ENCODE results near the gene TIMP2. TPM values are rescaled to one million over a fixed set of nuclear protein-coding genes. Genes with fewer than 3 reads are reported as not detected.
A peak's percentile ranks its signal among the peaks of the same experiment; 100 is the strongest.

Gene TIMP2
- total and polyA plus RNA-seq, 2 of the 13 experiments (the other 11 are each of a cell fraction or from before 2014, with no cell fraction given): 3.8 to 8.5 TPM

DNA sequence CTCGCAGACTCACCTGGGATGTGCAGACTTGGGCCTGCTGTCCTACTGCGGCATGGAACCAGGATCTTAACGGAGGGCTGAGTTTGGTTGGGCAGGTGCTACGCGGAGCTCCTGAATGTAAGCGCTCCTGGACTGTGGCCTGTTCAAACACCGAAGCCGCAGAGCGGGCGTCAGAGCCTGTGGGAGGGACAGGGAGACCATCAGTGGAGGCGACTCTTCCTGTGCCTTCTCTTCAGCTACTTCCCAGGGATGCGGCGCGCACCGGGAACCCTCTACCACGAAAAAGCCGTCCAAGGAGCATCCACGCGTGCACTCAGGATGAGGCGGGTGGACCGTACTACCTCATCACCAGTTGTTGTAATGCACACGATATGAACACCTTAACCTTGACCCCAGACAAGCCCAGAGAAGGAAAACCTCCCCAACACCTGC is 86.6 kb downstream of the TIMP2 start (continued):
- TF ChIP-seq ZBTB7A (CRISPR knock-in tag; IDR thresholded peaks at IDR 0.05) (no peak), MIXL1 (CRISPR knock-in tag; IDR thresholded peaks at IDR 0.05) (no peak), KLF12 (CRISPR knock-in tag; IDR thresholded peaks at IDR 0.05; ENCODE audit: borderline replicate concordance) (no peak), SP140L (CRISPR knock-in tag; IDR thresholded peaks at IDR 0.05; ENCODE audit: borderline replicate concordance) (no peak), ZNF672 (CRISPR knock-in tag; IDR thresholded peaks at IDR 0.05) (no peak), ZBTB1 (CRISPR knock-in tag; IDR thresholded peaks at IDR 0.05; ENCODE audit: borderline replicate concordance) (no peak), YY1 (IDR thresholded peaks at IDR 0.05; ENCODE audit: insufficient read depth, insufficient replicate concordance, low read depth, low read length) (no peak), RFX3 (CRISPR knock-in tag; IDR thresholded peaks at IDR 0.05) (no peak), ZSCAN29 (CRISPR knock-in tag; conservative IDR thresholded peaks at IDR 0.05) (no peak), MZF1 (CRISPR knock-in tag; IDR thresholded peaks at IDR 0.05; ENCODE audit: borderline replicate concordance) (no peak), ZC3H13 (CRISPR knock-in tag; IDR thresholded peaks at IDR 0.05) (no peak), ZNF569 (CRISPR knock-in tag; IDR thresholded peaks at IDR 0.05; ENCODE audit: borderline replicate concordance) (no peak), KAT8 (CRISPR knock-in tag; IDR thresholded peaks at IDR 0.05) (no peak), ZNF446 (CRISPR knock-in tag; IDR thresholded peaks at IDR 0.05) (no peak), SOX13 (IDR thresholded peaks at IDR 0.05) (no peak), SOX13 (CRISPR knock-in tag; conservative IDR thresholded peaks at IDR 0.05 in 1 of 2, IDR thresholded peaks at IDR 0.05 in 1 of 2) (no peak; a peak in 1 of 4 replicates), ZNF225 (CRISPR knock-in tag; IDR thresholded peaks at IDR 0.05) (no peak), NONO (IDR thresholded peaks at IDR 0.05) (no peak), NONO (CRISPR knock-in tag; conservative IDR thresholded peaks at IDR 0.05) (no peak), CBX5 (CRISPR knock-in tag; IDR thresholded peaks at IDR 0.05; ENCODE audit: borderline replicate concordance) (no peak)
- TF ChIP-seq, protein P1, sequence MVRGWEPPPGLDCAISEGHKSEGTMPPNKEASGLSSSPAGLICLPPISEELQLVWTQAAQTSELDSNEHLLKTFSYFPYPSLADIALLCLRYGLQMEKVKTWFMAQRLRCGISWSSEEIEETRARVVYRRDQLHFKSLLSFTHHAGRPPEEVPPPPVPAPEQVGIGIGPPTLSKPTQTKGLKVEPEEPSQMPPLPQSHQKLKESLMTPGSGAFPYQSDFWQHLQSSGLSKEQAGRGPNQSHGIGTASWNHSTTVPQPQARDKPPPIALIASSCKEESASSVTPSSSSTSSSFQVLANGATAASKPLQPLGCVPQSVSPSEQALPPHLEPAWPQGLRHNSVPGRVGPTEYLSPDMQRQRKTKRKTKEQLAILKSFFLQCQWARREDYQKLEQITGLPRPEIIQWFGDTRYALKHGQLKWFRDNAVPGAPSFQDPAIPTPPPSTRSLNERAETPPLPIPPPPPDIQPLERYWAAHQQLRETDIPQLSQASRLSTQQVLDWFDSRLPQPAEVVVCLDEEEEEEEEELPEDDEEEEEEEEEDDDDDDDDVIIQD (CRISPR knock-in tag; IDR thresholded peaks at IDR 0.05; ENCODE audit: low read depth): no peak
- TF ChIP-seq, protein P2, sequence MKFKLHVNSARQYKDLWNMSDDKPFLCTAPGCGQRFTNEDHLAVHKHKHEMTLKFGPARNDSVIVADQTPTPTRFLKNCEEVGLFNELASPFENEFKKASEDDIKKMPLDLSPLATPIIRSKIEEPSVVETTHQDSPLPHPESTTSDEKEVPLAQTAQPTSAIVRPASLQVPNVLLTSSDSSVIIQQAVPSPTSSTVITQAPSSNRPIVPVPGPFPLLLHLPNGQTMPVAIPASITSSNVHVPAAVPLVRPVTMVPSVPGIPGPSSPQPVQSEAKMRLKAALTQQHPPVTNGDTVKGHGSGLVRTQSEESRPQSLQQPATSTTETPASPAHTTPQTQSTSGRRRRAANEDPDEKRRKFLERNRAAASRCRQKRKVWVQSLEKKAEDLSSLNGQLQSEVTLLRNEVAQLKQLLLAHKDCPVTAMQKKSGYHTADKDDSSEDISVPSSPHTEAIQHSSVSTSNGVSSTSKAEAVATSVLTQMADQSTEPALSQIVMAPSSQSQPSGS (CRISPR knock-in tag; IDR thresholded peaks at IDR 0.05): no peak
- TF ChIP-seq, protein P3, sequence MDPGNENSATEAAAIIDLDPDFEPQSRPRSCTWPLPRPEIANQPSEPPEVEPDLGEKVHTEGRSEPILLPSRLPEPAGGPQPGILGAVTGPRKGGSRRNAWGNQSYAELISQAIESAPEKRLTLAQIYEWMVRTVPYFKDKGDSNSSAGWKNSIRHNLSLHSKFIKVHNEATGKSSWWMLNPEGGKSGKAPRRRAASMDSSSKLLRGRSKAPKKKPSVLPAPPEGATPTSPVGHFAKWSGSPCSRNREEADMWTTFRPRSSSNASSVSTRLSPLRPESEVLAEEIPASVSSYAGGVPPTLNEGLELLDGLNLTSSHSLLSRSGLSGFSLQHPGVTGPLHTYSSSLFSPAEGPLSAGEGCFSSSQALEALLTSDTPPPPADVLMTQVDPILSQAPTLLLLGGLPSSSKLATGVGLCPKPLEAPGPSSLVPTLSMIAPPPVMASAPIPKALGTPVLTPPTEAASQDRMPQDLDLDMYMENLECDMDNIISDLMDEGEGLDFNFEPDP (CRISPR knock-in tag; conservative IDR thresholded peaks at IDR 0.05): no peak
- TF ChIP-seq, protein P4, sequence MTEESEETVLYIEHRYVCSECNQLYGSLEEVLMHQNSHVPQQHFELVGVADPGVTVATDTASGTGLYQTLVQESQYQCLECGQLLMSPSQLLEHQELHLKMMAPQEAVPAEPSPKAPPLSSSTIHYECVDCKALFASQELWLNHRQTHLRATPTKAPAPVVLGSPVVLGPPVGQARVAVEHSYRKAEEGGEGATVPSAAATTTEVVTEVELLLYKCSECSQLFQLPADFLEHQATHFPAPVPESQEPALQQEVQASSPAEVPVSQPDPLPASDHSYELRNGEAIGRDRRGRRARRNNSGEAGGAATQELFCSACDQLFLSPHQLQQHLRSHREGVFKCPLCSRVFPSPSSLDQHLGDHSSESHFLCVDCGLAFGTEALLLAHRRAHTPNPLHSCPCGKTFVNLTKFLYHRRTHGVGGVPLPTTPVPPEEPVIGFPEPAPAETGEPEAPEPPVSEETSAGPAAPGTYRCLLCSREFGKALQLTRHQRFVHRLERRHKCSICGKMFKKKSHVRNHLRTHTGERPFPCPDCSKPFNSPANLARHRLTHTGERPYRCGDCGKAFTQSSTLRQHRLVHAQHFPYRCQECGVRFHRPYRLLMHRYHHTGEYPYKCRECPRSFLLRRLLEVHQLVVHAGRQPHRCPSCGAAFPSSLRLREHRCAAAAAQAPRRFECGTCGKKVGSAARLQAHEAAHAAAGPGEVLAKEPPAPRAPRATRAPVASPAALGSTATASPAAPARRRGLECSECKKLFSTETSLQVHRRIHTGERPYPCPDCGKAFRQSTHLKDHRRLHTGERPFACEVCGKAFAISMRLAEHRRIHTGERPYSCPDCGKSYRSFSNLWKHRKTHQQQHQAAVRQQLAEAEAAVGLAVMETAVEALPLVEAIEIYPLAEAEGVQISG (CRISPR knock-in tag; IDR thresholded peaks at IDR 0.05): peak; percentile 62
